NCI-H510A (cell line): ENCODE measurements around the gene PSMF1.
A peak's percentile ranks its signal among the peaks of the same experiment; 100 is the strongest.

Experiments used
- DNase-seq: peaks from one replicate; lab custom pipeline; 2025; lab: John Stamatoyannopoulos, UW

The PSMF1 gene

DNA sequence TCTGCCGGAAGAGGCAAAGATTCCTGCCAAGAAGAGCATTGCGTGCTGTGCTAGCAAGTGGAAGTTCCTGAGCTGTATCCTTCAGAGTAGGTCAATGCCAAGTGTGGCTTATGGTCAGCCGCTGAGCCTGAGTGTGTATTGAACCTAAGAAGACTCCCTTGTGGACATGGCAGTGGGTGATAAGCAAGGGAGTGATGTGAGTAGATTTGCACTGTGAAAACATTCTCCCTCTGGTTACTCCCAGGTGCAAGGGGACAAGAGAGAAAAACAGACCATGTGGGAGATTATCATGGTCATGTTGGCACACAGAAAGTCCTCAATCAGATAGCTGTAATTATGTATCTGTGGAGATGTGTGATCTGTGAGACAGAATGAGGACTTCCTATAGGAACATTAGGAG lies 72.4 kb downstream of the PSMF1 start:
- DNase-seq = no peak

GRCh38 chr20:1191299-1191698 lies 72.9 kb downstream of the PSMF1 start:
- no peak for DNase-seq

GRCh38 chr20:1195226-1195625 lies 76.8 kb downstream of the PSMF1 start:
- no peak for DNase-seq

DNA sequence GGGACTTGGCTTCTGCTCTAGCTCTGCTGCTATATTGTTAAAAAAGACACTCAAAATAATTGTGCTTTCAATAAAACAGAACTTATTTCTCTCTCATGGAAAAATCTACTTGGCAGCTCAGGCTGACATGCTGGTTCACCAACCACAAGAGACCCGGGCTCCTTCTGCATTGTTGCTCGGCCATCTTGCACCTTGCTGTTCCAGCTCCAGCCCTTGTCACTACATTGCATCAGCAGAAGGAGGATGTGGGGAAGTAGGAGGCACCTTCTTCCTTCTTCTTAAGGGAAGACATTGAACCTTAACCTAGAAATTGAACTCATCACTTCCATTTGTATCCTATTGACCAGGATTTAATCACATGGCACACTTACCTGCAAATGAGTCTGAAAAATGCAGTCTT lies 78.2 kb downstream of the PSMF1 start:
- DNase-seq = no peak

- no peak for DNase-seq
These were observed 79.4 kb downstream of the PSMF1 start for GRCh38 chr20:1197801-1198200.

DNA sequence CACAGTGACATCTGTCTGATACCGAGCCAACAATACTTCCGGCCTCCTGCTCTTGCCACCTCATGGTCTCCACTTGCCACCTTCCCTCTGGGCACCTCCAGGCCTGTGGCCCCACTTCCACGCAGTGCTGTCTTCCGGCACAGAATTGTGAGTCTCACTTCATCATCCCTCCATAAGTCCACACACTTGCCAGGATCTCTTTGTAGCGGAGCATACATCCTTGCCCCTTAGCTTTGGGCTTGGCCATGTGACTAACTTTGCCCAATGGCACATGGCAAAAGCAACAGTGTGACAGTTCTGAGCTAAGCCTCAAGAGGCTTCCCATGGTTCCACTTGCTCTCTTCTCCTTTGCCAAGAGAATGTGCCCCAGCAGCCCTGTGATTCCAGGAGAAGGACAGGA lies 80.3 kb downstream of the PSMF1 start:
- no peak for DNase-seq

- no peak for DNase-seq
These were observed 80.9 kb downstream of the PSMF1 start for GRCh38 chr20:1199212-1199873.

DNA sequence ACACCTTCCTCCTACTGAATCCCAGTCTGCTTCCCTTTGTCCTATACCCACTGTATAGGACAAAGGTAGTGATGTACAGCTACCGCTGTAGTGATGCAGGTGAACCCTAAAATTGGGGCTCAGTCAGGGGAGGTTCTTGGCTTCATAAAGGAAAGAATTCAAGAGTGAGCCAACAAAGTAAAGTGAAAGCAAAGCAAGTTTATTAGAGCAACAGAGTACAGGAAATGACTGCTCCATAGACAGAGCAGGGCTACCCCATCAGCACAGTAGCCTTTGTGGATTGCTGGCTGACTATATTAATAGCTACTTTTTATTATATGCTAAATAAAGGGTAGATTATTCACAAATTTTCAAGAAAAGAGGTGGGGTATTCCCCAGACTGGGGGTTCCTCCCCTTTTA lies 81.6 kb downstream of the PSMF1 start:
- DNase-seq = no peak

DNA sequence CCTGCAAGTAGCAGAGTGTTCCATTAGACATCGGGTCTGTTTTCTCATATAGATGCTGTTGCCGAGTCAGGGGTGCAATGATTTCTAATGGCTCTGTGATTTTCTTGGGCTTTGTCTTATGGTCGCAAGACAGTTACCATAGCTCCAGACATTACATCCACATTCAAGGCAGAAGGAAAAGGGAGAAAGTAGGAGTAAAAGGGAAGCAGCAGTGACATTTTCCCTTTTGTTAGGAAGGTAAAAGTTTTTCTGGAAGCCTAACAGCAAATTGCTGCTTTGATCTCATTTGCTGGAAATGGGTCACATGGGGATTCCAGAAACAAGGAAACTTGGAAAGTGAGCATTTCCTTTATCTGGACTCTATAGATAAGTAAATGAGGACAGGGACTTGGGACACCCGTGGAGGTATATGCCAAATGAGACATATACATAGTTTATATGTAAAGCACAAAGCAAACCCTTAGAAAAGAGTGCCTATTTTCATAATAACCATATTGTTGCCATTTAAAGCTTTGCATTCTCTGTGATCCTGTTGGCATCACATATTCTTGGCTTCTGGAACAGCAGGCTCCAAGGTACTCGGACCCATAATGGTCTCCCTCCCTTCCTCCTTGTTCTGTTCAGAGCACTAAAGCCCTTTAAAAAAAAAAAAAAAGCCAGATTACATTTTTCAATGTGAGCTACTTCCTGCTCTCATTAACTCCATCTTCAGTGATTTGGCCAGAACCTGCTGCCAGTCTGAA lies 84.5 kb downstream of the PSMF1 start, which contains the start of gene C20orf202:
Gene C20orf202, plus strand, starts transcription at position 693 of the 743 bp plus-strand sequence. CDS start 132 bp downstream, outside the sequence.
- DNase-seq = no peak

DNA sequence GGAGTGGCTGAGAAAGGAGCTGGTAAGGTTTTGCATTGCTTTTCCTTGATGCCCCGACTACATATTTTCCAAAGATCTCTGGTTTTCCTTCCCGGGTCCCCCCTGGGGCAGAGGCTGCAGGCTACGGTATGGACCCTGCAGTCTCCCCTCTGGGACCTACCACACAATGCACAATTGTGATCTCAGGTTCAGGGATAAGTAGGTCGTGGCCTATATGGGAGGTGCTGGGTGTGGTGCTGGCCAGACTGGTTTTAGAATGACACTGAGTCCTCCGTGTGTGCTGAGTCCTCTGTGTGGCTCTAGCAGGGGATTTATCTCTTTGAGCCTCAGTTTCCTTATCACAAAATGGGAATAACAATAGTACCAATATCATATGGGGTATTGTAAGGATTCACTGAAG lies 85.2 kb downstream of the PSMF1 start:
- no peak for DNase-seq

DNA sequence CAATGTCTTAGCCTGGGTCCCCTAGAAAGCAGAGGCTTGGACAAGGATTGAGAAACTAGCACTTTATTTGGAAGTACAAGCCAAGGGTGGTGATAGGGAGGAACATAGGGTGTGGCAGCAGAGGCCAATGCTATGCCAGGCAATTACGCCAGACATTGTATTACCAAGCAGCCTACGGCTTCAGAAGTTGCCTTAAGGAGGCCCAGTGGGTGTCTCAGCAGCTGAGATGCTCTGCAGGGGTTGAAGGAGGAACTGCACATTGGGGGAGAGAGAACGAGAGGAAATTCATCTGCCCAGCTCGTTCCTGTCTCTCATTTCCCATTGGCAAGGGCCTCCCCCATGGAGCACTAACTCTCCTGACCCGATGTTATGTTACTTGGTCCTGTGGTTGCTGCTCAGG lies 85.7 kb downstream of the PSMF1 start:
- DNase-seq = no peak

- DNase-seq = no peak
These were observed 86.2 kb downstream of the PSMF1 start for GRCh38 chr20:1204576-1204975.

DNA sequence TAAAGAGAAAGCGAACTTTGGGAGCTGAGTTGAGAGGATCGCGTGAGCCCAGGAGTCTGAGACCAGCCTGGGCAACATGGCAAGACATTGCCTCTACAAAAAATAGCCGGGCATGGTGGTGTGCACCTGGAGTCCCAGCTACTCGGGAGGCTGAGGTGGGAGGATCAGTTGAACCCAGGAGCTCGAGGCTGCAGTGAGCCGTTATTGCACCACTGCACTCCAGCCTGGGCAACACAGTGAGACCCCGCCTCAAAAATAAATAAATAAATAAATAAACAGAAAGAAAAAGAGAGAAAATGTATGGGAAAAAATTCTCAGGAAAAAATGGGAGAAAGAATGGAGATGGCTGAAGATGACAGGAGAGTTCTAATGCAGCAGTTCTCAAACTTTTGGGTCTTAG lies 87.4 kb downstream of the PSMF1 start:
- DNase-seq = no peak

- DNase-seq = no peak
These were observed 88.2 kb downstream of the PSMF1 start for GRCh38 chr20:1206366-1207148.

GRCh38 chr20:1207293-1207878 lies 89.0 kb downstream of the PSMF1 start:
- no peak for DNase-seq

- DNase-seq = no peak
These were observed 91.3 kb downstream of the PSMF1 start for GRCh38 chr20:1209447-1210387.

DNA sequence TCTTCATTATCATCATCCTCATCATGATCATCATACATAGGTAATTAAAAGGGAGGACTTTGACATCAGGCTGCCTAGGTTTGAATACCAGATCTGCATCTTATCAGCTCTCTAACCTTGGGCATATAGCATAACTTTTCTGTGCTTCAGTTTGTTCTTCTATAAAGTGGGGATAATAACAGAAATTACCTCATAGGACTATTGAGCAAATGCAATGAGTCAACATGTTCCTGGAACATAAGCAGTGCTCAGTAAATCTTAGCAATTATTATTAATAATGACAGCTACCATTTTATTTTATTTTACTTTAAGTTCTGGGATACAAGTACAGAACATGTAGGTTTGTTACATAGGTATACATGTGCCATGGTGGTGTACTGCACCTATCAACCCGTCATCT lies 92.1 kb downstream of the PSMF1 start:
- no peak for DNase-seq

GRCh38 chr20:1212023-1212422 lies 93.6 kb downstream of the PSMF1 start:
- no peak for DNase-seq

- DNase-seq = peak; percentile 28
These were observed 94.4 kb downstream of the PSMF1 start for GRCh38 chr20:1212607-1213396.

GRCh38 chr20:1214838-1215261 lies 96.4 kb downstream of the PSMF1 start:
- no peak for DNase-seq
